Stimulated activated CD8-positive, alpha-beta memory T cell treated with anti-CD3 and anti-CD28 coated beads, Interleukin-12 subunit alpha, Interleukin-12 subunit beta, amount 100 ng/mL, for 1 hour (primary cell): ENCODE measurements around the gene ANO5.

Source experiments
- DNase-seq: peaks from one replicate; pipeline ENCODE4 v3.0.0-alpha.2; 2020; ENCODE audit warnings: low read depth

Gene ANO5

DNA sequence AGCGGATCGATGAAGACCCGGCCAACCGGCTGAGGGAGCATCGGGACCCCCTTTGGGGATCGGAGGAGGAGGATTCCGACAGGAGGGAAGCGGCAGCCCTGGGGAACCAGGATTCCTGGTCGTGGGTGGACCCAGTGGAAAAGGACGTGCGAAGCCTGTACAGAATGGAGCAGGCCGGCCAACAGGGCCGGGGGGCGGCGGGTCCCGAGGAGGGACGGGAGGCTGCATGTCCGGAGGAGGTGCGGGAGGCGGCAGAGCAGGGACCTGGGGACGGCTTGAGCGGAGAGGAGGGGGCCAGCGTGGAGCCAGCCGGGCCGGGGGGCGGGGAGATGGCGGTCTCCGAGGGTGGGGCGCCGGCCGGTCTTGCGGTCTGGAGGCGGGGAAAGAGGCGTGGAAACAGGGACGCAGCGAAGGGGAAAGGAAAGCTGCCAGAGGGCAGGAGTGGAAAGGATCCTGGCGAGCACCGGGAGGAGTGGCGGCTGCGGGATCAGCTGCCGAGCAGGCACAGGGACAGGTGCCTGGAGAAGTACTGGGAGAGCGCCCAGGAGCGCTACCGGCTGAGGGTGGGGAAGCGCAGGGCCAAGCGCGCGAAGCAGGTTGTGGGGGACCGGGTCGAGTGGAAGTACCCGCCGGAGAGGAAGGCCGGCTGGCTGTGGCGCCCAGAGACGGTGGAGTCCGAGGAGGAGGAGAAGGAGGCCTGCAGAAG lies at the start of gene ANO5:
Gene ANO5, plus strand, starts transcription at position 444 of the 706 bp plus-strand sequence. CDS start 408 bp downstream, outside the sequence.
- no peak for DNase-seq

DNA sequence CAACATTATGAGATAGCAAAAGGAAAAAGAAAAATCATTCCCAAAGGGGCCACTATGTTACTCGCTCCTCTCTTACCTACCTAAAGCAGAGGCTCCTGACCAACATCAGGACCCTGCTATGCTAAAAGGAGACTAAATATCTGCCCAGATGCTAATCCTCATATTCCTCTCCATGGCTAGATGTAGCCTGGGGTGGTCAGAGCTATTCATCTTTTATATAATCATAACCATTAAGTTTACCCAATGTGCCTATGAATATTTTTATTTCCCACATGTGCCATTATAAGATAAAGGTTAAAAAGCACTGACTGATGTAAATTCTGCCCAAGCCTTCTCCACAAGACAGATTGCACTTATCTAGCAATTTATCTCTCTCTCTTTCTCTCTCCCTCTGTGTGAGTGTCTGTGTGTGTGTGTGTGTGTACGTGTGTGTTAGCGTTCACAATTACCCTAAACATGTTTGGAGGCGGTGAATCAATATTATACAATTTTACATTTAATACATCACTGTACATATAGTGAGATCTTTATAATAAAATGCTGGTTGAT lies 41.2 kb upstream of the ANO5 start:
- DNase-seq: no peak

GRCh38 chr11:22157531-22157930 lies 35.4 kb upstream of the ANO5 start:
- DNase-seq: no peak

GRCh38 chr11:22161489-22161888 lies 31.4 kb upstream of the ANO5 start:
- no peak for DNase-seq

GRCh38 chr11:22162756-22163155 lies 30.1 kb upstream of the ANO5 start:
- no peak for DNase-seq

DNA sequence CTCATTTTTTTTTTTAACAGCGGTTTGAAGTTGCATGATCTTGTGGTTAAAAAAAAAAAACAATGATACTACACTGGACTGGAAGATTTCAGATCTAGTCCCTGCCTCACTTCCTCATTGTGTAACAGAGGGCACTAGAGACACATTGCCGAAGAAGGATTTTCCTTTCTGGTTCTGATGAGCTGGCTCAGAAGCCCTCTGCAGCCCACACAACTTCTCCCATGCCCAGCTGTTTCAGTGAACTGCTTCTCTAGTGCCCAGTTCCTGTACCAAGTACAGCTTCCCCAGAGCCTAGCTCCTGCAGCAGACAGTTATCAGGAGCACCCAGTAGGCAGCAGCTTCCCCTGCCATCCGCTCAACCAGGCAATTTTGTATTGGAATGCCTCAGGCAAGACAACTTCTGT lies 29.5 kb upstream of the ANO5 start:
- no peak for DNase-seq

DNA sequence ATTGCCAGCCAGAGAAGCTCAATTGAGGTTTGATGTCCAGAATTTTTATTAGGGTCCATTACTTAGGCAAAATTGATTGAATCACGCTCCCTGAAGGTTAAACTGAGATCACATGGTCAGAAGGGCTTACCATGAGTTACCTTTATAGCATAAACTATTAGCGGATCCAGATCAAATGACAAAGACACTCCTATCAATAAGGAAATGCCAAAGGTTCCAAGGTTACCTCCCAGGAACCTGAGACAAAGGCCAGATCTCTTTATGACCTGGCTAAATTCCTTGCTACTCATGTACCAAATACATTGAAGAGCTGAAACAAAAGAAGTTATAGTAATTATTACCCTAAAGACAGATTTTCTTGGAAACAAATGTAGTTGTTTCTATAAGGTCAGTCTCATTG lies 27.8 kb upstream of the ANO5 start:
- no peak for DNase-seq

GRCh38 chr11:22165759-22166513 lies 26.9 kb upstream of the ANO5 start:
- DNase-seq: no peak

DNA sequence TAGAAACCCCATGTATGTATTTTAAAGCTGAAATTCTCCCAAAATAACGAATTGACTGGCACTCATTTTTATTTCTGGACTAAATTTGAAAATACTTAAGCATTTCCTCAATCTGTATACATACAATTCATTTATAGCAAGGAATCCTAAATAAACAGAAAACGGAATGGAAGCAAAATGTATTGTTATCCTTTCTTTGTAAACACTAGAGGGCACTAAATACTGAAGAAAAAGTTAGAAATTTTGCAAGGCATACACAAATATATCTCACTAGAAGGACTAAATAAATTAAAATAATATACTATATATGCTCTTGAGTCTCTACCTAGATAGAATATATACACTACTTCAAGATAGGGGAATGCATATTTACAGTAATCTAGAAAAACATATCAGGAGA lies 23.1 kb upstream of the ANO5 start:
- no peak for DNase-seq

GRCh38 chr11:22173532-22173931 lies 19.4 kb upstream of the ANO5 start:
- DNase-seq: no peak

GRCh38 chr11:22177186-22177585 lies 15.7 kb upstream of the ANO5 start:
- no peak for DNase-seq

- no peak for DNase-seq
These were observed 13.3 kb upstream of the ANO5 start for GRCh38 chr11:22179626-22180025.

- no peak for DNase-seq
These were observed 12.8 kb upstream of the ANO5 start for GRCh38 chr11:22180131-22180530.

DNA sequence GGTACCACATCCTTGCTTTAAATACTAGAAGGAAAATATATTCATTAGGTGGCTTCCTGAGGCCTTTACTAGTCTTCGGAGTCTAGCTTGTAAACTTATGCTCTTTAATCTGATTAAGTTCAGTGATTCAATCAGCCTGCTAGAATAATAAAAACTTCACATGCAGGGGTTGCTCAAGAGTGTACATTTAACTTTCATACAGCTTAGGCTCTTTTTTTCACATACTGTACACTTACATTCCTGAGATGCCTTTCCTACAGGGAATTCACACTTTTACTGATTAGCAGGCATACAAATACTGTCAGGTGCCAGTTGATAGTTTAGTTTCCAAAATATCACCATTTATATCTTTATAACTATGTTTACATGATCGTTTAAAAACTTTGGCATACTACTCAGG lies 3.2 kb upstream of the ANO5 start:
- DNase-seq: no peak

- no peak for DNase-seq
These were observed 1.9 kb upstream of the ANO5 start for GRCh38 chr11:22190827-22191463.

DNA sequence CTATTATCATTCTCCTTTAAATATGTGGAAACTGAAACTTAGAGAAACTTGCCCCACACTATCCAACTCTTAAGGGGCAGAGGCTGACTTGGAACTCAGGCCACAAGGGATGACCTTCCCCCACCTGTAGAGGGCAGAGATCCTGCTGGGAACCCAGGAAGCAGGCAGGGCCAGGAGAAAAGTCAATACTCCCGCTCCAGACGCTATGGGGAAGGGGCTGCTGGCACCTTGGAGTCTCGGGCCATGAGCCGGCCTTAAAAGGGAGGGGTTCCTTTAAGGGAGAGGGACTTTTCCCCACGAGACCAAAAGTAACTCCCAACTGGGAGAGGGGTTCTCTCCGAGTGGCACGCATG lies 620 bp upstream of the ANO5 start:
- DNase-seq: no peak

DNA sequence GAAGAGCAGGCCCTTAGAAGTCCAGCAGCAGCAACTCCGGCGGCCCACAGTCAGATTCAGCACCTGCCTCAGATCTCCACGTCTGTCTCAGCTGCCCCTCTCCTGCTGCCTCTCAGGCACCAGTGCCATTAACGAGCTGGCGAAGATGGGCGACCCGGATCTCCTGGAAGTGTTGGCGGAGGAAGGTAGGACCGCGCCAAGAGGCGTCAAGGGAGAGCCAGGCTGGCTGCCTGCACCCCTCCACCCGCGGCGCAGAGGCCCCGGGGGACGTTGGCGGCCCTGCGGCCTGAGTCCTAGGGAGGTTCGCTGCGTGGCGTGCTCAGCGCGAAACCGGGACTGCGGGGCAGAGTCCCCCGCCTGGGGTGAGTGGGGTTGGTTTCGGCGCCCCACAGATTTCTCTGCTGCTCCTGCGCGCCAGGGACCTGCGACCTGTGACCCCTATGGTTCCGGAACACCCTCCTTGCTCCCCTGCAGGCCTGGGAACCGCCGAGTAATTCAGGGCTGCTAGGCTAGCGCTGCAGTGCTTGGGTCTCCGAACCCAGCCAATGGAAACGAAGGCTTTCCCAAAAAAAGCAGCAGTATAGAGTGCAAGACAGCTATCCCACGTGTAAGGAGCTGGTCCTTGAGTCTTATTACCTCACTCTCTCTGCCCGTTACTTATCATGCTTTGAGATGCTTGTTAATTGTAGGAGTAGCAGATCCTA lies 615 bp downstream of the ANO5 start:
- no peak for DNase-seq

GRCh38 chr11:22194306-22194705 lies 1.4 kb downstream of the ANO5 start:
- DNase-seq: no peak

- DNase-seq: no peak
These were observed 2.0 kb downstream of the ANO5 start for GRCh38 chr11:22194907-22195306.

- no peak for DNase-seq
These were observed 4.5 kb downstream of the ANO5 start for GRCh38 chr11:22197139-22198005.

GRCh38 chr11:22199243-22199642 lies 6.4 kb downstream of the ANO5 start:
- DNase-seq: no peak
